ENCODE results near the gene MIGA2.
"Not testable (repeated sequence)": the region's sequence is repeated elsewhere in the genome, so short reads cannot be mapped to it uniquely, and the experiment has no call there.

MIGA2 gene

GRCh38 chr9:129102095-129102525 lies 65.7 kb downstream of the MIGA2 start:
- no peak for DNase-seq (ENCODE audit: low read depth)

- peak; percentile 52 for DNase-seq (ENCODE audit: low read depth)
These were observed 66.6 kb downstream of the MIGA2 start for GRCh38 chr9:129102791-129103594.

DNA sequence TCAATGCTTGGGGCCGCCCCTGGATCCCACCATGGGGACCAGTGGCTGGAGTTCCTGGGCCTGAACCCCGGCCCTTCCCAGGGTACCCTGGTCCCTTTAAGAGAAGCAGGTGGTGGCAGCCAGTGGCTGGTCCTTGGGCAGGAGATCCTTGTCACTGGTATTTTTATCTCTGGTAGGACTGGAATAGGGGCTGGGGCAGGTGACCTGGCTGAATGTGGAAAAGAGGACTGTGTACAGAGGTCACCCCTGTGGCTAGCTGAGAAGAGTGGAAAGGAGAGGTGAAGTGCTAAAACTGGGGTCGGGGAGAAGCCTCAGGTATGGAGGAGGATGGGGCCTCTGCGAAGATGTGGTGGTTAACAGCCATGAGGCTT lies 67.2 kb downstream of the MIGA2 start:
- no peak for DNase-seq (ENCODE audit: low read depth)

DNA sequence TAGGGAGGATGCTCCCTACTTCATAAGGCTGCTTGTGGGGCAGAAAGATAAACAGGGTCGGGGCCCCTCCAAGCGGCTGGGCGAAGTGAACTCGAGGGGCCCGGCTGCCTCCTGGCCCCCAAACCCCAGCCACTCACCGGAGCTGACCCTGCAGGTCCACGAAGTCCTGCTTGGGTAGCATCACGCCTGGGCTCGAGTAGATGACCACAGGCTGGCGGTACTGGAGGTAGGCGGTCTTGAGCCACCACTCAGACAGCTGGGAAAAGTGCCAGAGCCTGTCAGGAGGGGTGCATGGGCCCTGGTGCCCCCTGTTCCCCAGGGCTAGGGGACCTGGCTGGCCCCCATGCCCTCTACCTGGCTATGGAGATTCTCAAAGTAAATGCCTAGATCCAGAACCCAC lies 67.6 kb downstream of the MIGA2 start:
- no peak for DNase-seq (ENCODE audit: low read depth)

DNA sequence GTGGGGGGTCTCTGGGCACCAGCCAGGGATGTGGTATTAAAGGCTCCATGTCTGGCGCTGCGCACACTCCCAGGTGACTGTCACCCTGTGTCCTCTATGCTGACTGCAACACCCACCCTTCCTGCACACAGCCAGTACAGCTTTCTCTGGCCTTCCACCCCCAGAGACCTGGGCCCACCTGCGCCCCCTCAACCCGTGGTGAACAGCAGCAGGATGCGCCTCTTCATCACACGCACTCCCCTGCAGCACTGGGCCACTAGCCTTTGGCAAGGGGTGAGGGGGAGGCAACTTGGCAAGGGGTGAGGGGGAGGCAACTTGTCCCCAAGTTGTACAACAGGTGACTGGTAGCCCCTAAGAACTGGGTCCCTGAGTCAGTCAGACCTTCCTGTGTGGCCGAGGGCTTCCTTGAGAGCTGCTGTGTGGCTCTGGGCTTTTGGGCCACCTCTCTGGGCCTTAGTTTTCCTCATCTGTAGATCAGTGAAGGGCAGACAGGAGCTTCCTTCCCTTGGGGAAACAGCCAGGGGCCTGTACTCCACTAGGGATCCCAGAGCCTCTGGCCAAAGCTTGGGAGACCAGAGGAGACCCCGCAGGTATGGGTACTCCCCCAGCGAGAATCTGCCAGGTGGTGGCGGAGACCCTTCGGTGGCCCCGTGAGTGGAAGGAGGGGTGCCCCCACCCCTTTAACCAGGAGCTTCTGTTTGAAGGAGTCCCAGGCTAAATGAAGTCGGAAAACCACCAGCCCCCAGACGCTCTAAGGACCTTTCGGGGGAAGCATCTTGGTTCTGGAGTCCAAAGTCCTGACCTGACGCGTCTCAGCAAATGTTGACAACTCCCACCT lies 69.7 kb downstream of the MIGA2 start:
- DNase-seq (ENCODE audit: low read depth): no peak

DNA sequence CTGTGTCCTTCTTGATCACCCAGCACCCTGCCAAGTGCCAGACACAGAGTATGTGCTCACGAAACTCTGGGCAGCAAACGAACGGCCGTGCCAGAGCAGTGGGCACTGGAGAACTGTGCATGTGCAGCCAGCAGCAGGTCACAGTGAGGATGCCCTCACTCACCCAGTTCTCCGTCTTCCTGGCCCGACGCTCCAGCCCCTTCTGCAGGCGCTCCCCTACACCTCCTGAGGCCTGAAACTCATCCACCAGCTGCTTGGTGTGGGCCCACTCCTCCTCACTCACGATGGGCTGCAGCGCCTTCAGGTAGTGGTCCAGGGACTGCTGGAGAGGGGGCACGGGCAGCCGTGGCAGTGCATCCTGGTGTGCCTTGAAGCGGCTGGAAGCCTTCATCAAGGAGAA lies 71.2 kb downstream of the MIGA2 start:
- no peak for DNase-seq (ENCODE audit: low read depth)

- no peak for DNase-seq (ENCODE audit: low read depth)
These were observed 71.8 kb downstream of the MIGA2 start for GRCh38 chr9:129108083-129108804.

DNA sequence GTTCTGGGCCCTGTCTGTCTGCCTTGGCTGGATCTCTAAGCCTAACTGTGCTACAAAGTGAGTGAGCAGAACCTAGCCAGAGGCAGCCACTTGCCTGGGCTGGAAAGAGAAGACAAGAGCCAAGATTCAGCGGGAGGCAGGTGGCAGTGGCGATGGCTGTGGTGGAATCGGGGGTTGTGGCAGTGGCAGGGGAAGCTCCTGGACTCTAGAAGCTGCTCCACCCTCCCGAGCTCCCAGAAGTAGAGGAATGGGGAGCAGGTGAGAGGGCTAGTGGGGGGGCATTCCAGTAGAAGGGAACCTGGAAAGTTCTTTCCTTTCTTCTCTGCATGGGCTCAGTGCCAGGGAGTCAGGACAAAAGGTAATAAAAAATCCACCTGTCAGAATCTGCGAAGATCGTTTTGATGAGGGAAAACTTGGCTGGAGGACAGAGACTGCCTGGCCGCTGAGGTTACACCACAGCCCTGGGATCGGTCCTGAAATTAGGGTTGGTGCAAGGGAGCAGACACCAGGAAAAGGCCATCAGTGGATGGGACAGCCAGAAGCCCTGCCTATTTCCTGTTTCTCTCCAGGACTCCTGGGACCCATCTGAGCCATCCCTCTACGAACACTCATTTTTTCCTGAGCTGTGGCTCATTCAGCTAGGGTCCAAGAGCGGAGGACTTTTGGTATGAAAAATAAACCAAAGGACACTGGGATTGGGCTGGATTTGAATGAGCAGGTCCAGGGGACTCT lies 72.5 kb downstream of the MIGA2 start:
- no peak for DNase-seq (ENCODE audit: low read depth)

DNA sequence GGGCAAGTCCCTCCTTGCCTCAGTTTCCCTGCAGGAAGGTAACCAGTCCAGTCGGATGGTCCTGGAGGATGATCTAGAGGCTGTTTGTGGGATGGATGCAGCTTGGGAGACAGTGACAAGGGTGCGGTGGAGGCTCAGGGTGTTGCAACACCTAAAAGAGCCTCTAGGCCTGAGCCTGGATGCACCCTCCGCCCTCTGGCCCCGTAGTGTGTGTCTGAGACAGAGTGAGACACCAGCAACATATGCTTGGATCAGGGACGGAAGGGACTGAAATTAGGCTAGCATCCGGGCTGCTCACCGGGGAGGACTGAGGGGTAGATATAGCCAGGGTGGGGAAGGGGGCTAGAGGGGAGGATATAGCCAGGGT lies 73.1 kb downstream of the MIGA2 start:
- DNase-seq (ENCODE audit: low read depth): peak; percentile 67

DNA sequence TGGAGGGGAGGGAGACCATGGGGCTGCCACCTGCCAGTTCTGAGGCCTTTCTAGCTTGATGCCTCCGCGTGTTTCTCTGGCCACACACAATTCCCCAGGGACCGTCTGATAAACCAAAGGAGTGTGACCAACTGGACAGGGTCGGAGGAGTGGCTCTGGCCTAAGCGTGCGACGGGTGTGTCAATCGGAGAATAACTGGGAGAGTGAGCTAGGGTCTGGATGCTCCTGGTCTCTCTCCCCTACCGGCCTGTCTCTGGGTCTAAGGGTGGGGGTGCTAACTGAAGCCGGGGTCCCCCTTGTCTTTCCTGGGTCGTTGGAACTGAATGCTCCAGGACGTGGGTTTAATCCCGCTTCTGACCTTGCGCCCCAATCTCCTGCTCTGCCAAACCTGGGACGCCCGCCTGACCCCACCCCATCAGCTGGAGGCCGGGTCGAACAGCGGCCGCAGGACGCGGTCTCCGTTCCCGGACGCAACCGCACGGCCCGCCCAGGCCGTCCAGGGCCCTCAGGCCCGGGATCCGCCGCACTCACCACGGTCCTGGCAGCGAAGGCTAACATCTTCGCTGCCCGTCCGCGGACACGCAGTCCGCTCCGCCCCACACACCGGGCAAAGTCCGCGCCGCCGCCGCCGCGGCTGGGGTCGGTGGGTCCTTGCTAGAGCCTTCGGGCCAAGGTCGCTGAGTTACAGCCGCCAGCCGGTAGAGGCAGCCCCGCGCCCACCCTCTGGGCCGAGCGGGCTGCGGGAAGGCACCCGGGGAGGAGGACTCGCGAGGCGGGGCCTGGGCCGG lies 73.7 kb downstream of the MIGA2 start:
- peak; percentile 41 for DNase-seq (ENCODE audit: low read depth)

DNA sequence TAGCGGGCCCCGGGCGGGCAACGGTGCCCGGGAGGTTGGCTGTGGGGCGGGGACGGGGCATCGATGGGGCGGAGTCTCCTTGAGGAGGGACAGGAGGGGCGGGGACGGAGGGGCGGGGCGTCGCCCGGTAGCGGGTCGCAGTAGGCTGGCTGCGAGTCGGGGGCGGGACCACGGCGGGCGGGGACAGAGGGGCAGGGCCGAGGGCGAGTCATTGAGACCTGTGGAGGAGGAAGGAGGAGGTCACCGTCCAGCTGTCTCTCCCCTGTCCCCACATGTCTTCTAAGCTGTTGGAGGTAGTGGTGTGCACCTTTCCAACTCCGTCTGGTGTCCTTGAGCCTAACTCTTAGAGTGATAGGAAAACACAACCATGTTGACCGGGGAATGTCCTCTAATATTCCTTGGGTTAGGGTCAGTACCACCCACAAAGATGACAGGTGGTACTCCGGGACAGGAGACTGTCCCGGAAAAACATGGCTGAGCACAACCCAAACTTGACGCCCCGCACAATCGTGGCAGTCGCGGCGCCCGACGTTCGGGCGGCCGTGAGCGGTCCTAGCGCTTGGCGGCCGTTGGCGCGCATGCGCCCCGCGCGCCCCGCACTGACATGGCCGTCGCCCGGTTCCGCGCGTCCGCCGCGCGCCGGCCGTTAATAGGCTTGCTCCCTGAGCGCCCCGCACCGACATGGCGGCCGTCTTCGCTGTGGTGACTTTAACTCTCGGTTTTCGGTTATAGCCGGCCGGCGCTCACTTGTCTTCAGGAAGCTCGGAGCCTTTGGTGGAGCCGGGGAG lies 74.5 kb downstream of the MIGA2 start, which contains the start of the genes CRAT and PTPA:
CRAT (minus strand) TSS at position 54 of the 788 bp plus-strand sequence. CDS start 284 bp downstream, outside the sequence.
PTPA (plus strand) TSS at position 676 of the 788 bp plus-strand sequence. CDS start 186 bp downstream, outside the sequence.
- peak; percentile 96 for DNase-seq (ENCODE audit: low read depth)

GRCh38 chr9:129111528-129112151 lies 75.2 kb downstream of the MIGA2 start:
- DNase-seq (ENCODE audit: low read depth): peak; percentile 56

DNA sequence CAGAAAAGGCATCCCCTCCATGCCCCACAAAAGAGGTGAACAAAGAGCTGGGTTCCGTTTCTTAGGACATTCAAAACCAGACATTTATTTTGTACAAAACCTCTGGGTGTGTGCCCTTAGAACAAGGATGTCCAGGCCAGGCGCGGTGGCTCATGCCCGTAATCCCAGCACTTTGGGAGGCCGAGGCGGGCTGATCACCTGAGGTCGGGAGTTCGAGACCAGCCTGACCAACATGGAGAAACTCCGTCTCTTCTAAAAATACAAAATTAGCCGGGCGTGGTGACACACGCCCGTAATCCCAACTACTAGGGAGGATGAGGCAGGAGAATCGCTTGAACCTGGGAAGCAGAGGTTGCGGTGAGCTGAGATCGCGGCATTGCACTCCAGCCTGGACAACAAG lies 76.1 kb downstream of the MIGA2 start:
- not testable (repeated sequence) for DNase-seq (ENCODE audit: low read depth)

- DNase-seq (ENCODE audit: low read depth): no peak
These were observed 77.3 kb downstream of the MIGA2 start for GRCh38 chr9:129113645-129114304.

DNA sequence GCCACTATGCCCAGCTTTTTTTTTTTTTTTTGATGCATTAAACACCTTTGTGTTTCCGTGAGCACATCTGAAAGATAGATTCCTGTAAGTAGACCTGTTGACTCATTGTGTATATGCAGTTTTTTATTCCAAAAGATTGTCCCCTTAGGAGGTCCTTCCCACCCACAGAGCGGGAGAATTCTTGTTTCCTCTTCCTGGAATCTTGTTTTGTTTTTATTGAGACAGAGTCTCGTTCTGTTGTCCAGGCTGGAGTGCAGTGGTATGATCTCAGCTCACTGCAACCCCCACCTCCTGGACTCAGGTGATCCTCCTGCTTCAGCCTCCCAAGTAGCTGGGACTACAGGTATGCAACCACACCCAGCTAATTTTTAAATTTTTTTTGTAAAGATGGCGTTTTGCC lies 82.4 kb downstream of the MIGA2 start:
- DNase-seq (ENCODE audit: low read depth): no peak

DNA sequence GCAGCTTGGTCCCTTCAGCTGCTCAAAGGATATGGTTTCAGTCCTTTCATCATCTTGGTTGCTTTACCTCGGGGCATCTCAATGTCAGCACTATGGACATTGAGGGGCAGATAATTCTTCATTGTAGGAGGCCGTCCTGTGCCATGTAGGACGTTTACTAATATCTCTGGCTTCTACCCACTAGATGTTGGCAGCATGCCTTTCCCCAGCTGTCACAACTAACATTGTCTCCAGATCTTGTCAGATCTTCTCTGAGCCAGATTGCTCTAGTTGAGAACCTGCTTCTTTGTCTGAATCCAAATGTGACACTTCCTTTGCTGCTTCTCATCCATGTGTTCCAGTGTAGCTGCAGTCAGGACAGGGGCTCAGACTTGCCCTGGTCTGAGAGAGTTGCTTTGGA lies 85.1 kb downstream of the MIGA2 start:
- peak; percentile 60 for DNase-seq (ENCODE audit: low read depth)
